Measurements from ENCODE around the gene RNF112.

DNA sequence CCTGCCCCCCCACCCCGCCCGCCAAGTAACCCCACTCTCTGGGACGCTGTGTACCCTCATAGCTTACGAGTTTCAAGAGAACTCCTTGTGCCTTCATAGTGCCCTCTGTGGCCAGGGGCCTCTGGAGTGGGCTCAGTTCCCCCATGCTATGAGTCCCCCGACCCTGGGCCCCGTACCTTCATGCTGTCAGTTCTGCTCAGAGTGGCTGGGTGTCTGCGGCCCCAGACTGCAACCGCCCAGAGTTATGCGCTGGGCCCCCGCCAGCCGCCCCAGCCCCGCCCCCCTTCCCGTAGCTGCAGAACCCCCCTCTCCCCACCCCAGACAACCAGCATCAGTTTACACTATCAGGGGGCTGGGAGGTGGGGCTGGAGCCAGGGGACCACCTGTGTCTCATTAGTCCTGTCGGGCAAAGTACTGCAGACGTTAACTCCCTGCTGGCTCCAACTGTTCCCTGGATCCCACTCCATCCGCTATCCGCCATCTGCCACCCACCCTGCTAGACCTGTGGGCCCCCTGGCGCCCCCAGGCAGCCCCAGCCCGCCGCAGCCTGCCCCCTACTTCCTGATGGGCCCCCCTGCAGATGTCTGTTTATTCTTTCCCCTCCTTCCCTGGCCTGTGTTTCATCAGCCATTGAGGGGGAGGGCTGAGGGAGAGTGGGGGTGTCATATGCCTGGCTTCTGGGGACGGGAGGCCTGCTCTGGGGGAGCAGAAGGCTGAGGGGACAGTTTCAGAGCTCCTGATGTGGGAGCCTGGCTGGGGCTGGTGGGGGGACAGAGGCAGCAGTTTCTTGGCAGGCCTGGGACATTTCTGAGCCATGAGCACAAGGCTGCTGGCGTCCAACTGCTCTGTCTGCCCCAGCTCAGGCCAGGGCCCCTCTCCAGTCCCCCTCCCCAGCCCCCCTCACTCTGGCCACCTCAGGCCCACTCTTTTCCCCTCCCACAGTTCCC lies 23.8 kb upstream of the RNF112 start, which contains the start of gene MFAP4:
- TF ChIP-seq, protein P1, sequence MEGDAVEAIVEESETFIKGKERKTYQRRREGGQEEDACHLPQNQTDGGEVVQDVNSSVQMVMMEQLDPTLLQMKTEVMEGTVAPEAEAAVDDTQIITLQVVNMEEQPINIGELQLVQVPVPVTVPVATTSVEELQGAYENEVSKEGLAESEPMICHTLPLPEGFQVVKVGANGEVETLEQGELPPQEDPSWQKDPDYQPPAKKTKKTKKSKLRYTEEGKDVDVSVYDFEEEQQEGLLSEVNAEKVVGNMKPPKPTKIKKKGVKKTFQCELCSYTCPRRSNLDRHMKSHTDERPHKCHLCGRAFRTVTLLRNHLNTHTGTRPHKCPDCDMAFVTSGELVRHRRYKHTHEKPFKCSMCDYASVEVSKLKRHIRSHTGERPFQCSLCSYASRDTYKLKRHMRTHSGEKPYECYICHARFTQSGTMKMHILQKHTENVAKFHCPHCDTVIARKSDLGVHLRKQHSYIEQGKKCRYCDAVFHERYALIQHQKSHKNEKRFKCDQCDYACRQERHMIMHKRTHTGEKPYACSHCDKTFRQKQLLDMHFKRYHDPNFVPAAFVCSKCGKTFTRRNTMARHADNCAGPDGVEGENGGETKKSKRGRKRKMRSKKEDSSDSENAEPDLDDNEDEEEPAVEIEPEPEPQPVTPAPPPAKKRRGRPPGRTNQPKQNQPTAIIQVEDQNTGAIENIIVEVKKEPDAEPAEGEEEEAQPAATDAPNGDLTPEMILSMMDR (IDR thresholded peaks at IDR 0.05) = no peak
- TF ChIP-seq EP300 (IDR thresholded peaks at IDR 0.05) (peak; percentile 77 to 98 (median 89)), POLR2A (IDR thresholded peaks at IDR 0.05) (no peak), POLR2AphosphoS5 (IDR thresholded peaks at IDR 0.05) (peak; percentile 67 to 87 (median 79))
